Femur (tissue), 1 donor: ENCODE results near the gene PLA2G10.
"Not testable (repeated sequence)": the region's sequence is repeated elsewhere in the genome, so short reads cannot be mapped to it uniquely, and the experiment has no call there.

Experiments used
- DNase-seq: peaks from one replicate; pipeline ENCODE4 v3.0.0-alpha.2; 2017

PLA2G10 gene, protein sequence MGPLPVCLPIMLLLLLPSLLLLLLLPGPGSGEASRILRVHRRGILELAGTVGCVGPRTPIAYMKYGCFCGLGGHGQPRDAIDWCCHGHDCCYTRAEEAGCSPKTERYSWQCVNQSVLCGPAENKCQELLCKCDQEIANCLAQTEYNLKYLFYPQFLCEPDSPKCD

DNA sequence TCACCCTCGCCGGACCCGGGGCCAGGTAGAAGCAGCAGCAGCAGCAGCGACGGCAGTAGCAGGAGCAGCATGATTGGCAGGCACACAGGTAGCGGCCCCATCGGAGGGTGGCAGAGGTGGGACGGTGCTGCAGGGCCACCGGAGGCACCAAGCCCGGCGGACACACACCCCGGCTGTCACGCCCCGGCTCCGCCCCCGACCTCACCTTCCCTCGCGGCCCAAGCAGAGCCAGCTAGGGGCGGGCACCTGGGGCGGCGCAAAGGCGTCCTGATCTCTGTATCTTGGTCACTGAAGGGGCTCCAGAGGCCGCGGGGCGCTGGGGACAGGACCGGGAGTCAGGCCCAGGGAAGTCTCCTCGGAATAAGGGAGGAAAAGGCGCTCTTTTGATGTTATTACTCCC lies at the start of gene PLA2G10:
PLA2G10 (minus strand) TSS at position 180 of the 400 bp plus-strand sequence; CDS start at position 101, 79 bp downstream.
- not testable (repeated sequence) for DNase-seq

DNA sequence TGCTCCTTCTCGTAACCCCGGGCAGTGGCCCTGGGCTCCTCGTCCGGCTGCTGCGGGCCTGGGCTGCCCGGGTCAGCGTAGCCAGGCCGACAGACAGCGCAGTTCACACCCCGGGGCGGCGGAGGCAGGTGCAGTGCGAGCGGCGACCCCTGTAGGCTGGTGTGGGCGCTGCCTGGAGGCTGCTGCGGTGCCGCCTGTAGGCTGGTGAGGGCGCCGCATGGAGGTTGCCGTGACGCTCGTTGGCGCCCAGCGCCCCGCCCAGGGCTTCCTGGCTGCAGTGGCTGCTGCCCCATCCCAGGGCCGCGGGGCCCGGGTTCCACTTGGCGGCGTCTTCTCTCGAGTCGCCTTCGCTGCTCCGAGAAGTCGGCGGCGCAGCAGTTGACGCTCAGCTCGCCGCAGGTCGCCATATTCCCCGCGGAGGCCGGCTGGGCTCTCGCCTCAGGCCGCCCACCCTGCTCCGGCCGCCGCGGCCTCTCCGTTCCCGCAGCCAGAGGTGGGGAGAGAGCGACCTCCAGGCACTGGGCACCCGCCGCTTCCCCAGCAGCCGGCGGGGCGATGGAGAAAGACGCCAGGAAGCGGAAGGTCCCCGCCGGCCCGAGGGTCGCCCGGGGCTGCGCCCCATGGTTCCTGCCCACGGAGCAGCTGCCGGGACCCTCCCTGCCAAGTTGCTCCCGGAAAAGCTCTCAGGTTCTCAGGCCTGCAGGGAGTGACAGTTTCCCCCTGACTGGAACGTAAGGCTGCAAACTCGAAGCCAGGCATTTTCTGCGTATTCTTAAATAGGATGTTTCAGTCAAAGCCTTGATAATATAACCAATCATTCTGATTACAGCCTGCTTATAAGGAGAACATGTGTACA lies 48.4 kb upstream of the PLA2G10 start, which contains the start of gene NPIPA2:
NPIPA2 (plus strand) TSS at position 261 of the 856 bp plus-strand sequence. CDS start 5,533 bp downstream, outside the sequence.
- DNase-seq: not testable (repeated sequence)

DNA sequence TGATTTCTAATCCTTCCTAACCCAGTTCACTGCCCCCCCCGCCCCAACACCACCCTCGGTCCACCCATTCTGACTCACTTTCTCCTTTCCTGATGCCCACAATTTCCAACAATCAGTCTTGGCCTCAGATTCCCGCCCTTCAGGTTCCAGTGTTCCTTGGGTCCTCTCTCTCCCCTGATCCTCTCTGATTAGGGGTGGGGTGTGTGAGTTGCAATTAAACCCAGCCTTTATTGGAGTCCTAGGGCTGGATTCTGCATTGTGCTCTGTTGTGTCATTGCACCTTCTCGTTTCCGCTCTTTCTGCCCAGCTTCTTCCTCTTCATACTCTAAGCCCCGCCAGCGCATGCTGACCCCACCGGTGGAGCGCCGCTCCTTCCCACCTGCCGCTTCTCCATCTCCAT lies 47.7 kb upstream of the PLA2G10 start:
- not testable (repeated sequence) for DNase-seq

DNA sequence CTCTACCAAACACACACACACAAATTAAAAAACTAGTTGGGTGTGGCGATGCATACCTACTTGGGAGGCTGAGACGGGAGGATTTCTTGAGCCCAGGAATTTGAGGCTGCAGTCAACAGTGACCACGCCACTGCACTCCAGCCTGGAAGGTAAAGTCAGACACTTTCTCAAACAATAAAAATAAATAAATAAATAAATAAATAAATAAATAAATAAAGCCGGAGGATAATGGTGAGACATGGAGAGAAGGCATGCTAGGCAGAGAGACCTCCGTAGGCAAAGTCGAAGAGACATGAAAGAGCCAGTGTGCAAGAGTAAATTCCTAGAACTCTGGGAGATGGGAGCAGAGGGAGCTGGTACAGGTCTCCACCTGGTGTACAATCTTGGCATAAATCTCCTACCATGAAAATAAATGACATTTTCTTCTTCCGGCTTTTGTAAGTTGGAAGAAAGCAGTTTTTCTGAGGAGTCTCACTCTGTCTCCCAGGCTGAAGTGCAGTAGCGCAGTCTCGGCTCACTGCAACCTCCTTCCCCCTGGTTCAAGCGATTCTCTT lies 46.8 kb upstream of the PLA2G10 start:
- not testable (repeated sequence) for DNase-seq

DNA sequence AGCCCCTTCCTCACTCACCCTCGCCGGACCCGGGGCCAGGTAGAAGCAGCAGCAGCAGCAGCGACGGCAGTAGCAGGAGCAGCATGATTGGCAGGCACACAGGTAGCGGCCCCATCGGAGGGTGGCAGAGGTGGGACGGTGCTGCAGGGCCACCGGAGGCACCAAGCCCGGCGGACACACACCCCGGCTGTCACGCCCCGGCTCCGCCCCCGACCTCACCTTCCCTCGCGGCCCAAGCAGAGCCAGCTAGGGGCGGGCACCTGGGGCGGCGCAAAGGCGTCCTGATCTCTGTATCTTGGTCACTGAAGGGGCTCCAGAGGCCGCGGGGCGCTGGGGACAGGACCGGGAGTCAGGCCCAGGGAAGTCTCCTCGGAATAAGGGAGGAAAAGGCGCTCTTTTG lies 39.1 kb upstream of the PLA2G10 start:
- DNase-seq: not testable (repeated sequence)

DNA sequence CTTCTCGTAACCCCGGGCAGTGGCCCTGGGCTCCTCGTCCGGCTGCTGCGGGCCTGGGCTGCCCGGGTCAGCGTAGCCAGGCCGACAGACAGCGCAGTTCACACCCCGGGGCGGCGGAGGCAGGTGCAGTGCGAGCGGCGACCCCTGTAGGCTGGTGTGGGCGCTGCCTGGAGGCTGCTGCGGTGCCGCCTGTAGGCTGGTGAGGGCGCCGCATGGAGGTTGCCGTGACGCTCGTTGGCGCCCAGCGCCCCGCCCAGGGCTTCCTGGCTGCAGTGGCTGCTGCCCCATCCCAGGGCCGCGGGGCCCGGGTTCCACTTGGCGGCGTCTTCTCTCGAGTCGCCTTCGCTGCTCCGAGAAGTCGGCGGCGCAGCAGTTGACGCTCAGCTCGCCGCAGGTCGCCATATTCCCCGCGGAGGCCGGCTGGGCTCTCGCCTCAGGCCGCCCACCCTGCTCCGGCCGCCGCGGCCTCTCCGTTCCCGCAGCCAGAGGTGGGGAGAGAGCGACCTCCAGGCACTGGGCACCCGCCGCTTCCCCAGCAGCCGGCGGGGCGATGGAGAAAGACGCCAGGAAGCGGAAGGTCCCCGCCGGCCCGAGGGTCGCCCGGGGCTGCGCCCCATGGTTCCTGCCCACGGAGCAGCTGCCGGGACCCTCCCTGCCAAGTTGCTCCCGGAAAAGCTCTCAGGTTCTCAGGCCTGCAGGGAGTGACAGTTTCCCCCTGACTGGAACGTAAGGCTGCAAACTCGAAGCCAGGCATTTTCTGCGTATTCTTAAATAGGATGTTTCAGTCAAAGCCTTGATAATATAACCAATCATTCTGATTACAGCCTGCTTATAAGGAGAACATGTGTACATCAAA lies 9.3 kb upstream of the PLA2G10 start, which contains the start of gene NPIPA3:
NPIPA3 (plus strand) TSS at position 256 of the 856 bp plus-strand sequence. CDS start 5,533 bp downstream, outside the sequence.
- DNase-seq: not testable (repeated sequence)

DNA sequence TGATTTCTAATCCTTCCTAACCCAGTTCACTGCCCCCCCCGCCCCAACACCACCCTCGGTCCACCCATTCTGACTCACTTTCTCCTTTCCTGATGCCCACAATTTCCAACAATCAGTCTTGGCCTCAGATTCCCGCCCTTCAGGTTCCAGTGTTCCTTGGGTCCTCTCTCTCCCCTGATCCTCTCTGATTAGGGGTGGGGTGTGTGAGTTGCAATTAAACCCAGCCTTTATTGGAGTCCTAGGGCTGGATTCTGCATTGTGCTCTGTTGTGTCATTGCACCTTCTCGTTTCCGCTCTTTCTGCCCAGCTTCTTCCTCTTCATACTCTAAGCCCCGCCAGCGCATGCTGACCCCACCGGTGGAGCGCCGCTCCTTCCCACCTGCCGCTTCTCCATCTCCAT lies 8.6 kb upstream of the PLA2G10 start:
- DNase-seq: not testable (repeated sequence)

DNA sequence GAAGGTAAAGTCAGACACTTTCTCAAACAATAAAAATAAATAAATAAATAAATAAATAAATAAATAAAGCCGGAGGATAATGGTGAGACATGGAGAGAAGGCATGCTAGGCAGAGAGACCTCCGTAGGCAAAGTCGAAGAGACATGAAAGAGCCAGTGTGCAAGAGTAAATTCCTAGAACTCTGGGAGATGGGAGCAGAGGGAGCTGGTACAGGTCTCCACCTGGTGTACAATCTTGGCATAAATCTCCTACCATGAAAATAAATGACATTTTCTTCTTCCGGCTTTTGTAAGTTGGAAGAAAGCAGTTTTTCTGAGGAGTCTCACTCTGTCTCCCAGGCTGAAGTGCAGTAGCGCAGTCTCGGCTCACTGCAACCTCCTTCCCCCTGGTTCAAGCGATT lies 7.8 kb upstream of the PLA2G10 start:
- DNase-seq: not testable (repeated sequence)

DNA sequence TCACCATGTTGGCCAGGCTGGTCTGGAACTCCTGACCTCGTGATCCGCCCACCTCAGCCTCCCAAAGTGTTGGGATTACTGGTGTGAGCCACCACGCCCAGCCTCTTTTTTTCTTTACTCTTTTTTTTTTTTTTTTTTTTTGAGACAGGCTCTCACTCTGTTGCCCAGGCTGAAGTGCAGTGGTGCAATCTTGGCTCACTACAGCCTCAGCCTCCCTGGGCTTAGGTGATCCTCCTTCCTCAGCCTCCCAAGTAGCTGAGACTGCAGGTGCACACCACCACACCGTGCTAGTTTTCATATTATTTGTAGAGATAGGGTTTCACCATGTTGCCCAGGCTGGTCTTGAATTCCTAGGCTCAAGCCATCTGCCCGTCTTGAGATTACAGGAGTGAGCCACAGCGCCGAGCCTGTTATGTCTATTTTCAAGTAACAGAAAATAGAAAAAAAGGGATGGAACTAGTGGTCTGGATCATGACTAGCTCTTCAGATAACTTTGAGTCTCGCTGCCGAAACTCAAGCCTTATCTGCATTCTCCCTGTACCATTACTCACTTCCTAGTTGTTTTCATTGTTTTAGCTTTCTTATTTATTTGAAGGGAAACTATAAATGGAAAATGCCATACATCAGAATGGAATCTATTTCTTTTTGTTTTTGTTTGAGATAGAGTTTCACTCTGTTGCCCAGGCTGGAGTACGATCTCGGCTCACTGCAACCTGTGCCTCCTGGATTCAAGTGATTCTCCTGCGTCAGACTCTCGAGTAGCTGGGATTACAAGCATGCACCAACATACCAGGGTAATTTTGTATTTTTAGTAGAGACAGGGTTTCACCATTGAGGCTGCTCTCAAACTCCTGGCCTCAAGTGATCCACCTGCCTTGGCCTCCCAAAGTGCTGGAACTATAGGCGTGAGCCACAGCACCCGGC lies 8.0 kb downstream of the PLA2G10 start:
- not testable (repeated sequence) for DNase-seq

DNA sequence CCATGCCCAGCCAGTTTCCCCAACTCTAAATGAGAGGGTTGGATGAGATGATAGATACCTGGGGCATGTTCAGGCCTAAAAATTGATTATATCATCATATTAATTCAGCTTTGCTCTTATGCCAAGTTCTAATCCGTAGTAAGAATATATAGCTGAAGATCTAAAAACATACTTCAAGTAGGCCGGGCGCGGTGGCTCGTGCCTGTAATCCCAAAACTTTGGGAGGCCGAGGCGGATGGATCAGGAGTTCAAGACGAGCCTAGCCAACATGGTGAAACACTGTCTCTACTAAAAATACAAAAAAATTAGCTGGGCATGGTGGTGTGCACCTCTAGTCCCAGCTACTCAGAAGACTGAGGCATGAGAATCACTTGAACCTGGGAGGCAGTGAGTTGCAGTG lies 12.0 kb downstream of the PLA2G10 start:
- no peak for DNase-seq

DNA sequence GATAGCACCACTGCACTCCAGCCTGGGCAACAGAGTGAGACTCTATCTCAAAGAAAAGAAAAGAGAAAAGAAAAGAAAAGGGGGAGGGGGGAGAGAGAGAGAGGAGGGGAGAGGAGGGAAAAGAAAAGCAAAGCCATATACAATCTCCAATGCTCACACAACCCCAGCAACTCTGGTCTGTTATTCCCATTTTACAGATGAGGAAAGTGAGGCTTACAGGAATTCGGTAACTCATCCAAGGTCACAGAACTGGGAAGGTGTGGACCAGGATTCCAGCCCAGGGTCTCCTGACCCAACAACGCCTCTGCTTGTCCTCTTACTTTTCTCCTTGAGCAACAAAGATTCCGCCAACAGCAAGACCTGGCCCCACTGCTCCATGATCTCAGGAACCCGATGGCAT lies 13.0 kb downstream of the PLA2G10 start:
- DNase-seq: no peak

DNA sequence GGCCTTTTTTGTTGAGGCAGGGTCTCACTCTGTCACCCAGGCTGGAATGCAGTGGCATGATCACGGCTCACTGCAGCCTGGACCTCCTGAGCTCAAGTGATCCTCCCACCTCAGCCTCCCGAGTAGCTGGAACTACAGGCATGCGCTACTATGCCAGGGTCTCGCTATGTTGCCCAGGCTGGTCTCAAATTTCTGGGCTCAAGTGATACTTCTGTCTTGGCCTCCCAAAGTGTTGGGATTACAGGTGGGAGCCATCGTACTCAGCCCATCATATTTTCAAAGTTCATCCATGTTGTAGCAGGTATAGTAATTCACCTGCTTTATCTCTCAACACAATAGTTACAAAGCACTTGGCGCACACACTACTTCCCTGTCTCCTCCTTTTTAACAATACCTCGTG lies 13.7 kb downstream of the PLA2G10 start:
- DNase-seq: not testable (repeated sequence)

DNA sequence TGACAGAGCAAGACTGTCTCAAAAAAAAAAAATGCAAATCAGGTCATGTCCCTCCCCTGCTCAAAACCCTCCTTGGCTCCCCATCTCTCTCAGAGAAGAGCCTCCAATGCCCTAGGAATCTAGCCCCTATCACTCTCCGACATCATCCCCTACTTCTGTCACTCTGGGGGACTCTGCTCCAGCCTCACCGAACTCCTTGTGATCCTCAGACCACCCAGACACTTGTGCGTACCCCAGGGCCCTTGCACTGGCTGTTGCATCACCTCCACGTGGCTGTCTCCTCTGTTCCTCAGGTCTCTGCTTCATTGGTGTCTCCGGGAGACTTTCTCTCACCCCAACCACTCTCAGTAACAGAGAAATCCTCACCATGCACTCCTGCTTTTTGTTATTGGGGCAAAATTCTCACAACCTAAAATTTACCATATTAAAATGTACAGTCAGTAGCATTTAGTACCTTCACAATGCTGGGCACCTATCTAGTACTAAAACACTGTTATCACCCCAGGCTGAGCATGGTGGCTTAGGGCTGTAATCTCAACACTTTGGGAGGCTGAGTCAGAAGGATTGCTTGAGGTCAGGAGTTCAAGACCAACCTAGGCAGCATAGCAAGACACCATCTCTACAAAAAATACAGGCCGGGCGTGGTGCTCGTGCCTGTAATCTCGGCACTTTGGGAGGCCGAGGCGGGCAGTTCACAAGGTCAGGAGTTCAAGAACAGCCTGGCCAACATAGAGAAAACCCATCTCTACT lies 15.2 kb downstream of the PLA2G10 start:
- no peak for DNase-seq

DNA sequence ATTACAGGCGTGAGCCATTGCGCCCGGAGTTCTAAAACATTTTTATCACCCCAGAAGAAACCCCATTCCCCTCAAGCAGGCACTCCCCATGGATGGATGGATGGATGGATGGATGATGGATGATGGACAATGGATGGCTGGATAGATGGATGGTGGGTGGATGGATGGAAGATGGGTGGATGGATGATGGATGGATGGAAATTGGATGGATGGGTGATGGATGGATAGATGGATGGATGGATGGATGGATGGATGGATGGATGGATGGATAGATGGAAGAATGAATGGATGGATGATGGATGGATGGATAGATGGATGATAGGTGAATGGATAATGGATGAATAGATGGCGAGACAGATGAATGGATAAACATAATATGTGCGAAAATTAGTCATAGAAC lies 16.5 kb downstream of the PLA2G10 start:
- no peak for DNase-seq

DNA sequence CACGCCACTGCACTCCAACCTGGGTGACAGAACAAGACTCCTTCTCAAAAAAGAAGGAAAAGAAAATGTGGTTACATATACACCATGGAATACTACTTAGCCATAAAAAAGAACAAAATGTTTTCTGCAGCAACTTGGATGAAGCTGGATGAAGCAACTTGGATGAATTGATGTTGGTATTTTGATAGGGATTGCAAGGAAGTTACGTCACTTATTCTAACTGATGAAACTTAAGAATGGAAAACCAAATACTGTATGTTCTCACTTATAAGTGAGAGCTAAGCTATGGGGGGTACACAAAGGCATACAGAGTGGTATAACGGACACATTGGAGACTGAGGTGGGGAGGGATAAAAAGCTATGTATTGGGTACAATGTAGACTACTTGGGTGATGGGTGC lies 17.5 kb downstream of the PLA2G10 start:
- no peak for DNase-seq

DNA sequence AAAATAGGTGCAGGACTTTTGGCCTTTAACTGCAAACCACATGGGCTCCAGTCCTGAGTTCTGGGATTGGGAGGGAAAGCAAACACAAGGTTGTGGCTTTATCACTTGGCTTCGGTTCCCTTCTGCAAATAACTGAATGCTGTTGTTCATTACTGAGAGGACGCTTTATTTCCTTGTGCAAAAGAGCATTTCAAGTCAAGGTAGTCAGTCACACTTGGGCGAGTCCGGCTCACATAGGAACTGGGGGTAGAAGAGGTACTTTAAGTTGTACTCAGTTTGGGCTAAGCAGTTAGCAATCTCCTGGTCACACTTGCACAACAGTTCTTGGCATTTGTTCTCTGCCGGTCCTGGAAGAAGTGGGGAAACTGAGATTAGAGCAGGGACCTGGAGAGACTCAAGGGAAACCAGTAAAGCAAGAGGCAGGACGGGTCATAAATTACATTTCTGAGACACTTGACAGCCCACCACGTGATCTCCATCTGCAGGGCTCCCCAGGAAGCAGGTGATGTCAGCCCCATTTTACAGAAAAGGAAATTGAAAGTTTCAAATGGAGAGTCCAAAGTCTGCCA lies 21.6 kb downstream of the PLA2G10 start:
- no peak for DNase-seq

DNA sequence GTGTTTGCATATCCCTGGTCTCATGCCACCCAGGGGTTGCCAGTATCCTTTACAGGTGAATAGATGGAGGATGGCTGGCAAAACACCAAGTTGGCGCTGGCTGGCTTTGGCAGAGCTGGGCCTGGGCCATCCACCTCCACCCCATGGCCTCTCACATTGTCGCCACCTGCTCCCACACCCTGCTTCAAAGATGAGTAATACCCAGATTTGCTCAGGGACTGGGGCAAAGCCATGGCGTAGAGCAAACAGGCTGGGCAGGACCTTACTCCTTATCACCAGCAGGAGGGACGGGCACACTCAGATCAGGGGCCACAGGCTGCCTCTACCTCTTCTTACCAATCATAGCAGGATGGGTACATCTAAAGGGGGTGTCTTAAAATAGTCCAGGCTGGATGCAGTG lies 24.3 kb downstream of the PLA2G10 start:
- no peak for DNase-seq

DNA sequence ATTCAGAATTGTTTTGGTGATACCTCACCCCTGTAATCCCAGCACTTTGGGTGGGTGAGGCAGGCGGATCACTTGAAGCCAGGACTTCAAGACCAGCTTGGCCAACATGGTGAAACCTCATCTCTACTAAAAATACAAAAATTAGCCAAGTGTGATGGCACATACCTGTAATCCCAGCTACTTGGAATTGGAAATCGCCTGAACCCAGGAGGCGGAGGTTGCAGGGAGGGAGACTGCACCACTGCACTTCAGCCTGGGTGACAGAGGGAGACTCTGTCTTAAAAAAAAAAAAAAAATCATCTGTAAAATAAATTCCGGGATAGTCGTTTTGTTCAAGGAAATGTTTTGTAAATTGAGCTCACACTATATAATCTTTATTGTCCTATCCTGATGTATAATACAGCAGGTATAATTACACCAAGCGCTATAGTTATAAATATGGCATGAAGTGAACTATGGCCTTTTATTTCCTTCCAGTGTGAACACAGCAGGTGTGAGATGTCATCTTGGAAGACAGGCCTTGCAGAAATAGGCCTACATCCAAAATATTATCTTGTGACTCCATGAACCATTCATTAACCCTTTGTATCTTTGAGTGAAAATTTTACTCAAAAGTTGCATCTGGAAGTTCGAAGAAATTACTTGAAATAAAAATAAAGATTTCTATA lies 25.4 kb downstream of the PLA2G10 start:
- no peak for DNase-seq

DNA sequence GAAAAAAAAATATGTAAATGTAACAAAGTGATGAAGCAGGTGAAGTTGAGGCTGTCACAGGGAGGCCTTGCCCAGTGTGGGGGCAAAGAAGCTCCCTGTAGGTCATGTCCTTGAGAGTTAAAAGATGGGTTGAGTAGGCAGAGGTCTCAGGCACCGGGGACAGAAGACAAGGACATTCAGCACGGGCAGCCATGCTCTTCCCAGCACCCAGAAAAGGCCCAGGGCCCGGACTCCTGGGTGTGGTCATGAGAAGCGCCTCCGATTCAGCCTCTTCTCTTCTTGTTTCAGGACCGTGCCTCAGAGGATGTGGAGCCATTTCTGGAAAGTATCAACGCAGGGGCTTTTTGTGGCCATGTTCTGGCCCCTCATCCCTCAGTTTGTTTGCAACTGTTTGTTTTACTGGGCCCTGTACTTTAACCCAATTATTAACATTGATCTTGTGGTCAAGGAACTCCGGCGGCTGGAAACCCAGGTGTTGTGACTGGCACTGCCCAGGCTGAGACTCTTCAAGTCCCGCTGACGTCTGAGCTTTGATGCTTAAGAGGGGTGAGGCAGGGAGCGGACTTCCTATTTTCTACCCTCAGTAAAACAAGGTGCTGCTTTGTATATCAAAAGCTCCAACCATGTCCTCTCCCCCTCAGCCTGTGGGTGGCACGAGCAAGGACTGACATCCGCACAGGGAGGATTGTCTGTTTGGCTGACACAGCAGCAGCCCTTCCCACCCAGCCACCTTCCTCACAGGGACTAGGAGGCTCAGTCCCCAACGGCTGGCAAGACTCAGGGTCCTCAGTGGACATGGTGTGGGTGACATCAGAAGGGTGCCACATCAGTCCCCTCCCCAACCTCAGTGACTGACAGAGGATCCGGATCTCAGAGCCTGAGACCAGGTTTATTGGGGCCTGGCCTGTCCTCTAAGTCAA lies 26.5 kb downstream of the PLA2G10 start:
- DNase-seq: no peak
